ENCODE measurements around the gene ARL8A. TPM values are rescaled to one million over a fixed set of nuclear protein-coding genes. Genes with fewer than 3 reads are reported as not detected.

Gene ARL8A
- total and polyA plus RNA-seq, 10 of the 15 experiments (the other 5 are each of a cell fraction or from before 2014, with no cell fraction given), result 0.34 to 49.2 (median 15.4) TPM

DNA sequence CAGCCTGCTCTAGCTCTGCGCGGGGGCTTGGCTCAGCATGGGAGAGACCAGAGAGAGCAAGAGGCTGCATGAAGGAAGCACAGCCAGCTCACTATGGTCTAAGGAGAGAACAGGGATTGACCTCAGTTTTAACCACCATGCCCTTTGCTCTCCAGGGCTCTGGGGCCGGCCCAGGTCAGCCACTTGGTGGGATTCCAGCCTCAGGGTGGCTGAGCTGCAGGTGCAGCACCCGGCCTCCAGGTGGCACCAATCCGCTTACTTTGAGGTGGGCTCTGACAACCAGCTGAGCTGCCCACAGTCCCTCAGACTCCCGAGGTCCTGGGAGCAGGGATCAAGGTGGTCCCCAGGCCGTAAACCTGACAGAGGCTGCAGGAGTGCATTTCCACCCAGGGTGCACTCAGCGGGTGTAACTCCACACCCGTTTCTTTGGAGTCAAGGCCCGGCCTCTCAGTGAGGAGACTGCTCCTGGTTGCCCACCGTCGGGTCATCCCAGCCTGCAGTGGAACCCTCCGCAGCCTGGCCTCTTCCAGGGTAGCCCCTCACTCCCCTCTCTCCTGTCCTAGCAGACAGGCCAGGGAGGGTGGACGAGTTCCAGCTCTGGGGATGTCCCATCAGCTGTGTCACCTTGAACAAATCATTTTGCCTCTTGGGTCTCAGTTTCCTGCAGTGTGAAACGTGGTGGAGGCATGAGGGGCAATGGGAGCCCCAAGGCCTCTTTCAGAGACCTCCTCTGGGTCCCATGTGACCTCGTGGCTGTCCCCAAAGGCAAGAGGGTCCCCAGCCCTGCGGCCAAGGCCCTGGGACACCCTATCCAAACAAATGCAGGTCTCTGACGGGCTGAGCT is 48.5 kb upstream of the ARL8A start (continued):
- TF ChIP-seq, protein P1, sequence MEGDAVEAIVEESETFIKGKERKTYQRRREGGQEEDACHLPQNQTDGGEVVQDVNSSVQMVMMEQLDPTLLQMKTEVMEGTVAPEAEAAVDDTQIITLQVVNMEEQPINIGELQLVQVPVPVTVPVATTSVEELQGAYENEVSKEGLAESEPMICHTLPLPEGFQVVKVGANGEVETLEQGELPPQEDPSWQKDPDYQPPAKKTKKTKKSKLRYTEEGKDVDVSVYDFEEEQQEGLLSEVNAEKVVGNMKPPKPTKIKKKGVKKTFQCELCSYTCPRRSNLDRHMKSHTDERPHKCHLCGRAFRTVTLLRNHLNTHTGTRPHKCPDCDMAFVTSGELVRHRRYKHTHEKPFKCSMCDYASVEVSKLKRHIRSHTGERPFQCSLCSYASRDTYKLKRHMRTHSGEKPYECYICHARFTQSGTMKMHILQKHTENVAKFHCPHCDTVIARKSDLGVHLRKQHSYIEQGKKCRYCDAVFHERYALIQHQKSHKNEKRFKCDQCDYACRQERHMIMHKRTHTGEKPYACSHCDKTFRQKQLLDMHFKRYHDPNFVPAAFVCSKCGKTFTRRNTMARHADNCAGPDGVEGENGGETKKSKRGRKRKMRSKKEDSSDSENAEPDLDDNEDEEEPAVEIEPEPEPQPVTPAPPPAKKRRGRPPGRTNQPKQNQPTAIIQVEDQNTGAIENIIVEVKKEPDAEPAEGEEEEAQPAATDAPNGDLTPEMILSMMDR (IDR thresholded peaks at IDR 0.05 in 2 of 3, conservative IDR thresholded peaks at IDR 0.05 in 1 of 3; ENCODE audit: control insufficient read depth in 2 of 3, extremely low read depth in 1 of 3, insufficient read depth in 1 of 3, low read depth in 3 of 3, low read length in 3 of 3), result peak; percentile 81 to 95 (median 86)
- TF ChIP-seq CBFB (IDR thresholded peaks at IDR 0.05; ENCODE audit: low read depth), result no peak
- no peak for TF ChIP-seq JUNB (IDR thresholded peaks at IDR 0.05)
- no peak for TF ChIP-seq MEF2B (IDR thresholded peaks at IDR 0.05; ENCODE audit: partially characterized antibody, poor library complexity, severe bottlenecking)
- no peak for TF ChIP-seq TAF1 (IDR thresholded peaks at IDR 0.05; ENCODE audit: borderline replicate concordance, low read depth, low read length)
- TF ChIP-seq CHD1 (IDR thresholded peaks at IDR 0.05; ENCODE audit: low read depth, low read length), result no peak
- no peak for TF ChIP-seq CHD2 (IDR thresholded peaks at IDR 0.05; ENCODE audit: borderline replicate concordance, low read depth, low read length)
- TF ChIP-seq, protein P2, sequence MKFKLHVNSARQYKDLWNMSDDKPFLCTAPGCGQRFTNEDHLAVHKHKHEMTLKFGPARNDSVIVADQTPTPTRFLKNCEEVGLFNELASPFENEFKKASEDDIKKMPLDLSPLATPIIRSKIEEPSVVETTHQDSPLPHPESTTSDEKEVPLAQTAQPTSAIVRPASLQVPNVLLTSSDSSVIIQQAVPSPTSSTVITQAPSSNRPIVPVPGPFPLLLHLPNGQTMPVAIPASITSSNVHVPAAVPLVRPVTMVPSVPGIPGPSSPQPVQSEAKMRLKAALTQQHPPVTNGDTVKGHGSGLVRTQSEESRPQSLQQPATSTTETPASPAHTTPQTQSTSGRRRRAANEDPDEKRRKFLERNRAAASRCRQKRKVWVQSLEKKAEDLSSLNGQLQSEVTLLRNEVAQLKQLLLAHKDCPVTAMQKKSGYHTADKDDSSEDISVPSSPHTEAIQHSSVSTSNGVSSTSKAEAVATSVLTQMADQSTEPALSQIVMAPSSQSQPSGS (IDR thresholded peaks at IDR 0.05; ENCODE audit: low read length), result no peak
- TF ChIP-seq BHLHE40 (IDR thresholded peaks at IDR 0.05; ENCODE audit: borderline replicate concordance in 1 of 2, low read depth in 2 of 2, low read length in 1 of 2), result no peak
- TF ChIP-seq YY1 (IDR thresholded peaks at IDR 0.05; ENCODE audit: low read depth, low read length), result 0 out of 2 replicates have a peak, but pooled peaks have one; percentile 18
- no peak for TF ChIP-seq KAT2A (conservative IDR thresholded peaks at IDR 0.05; ENCODE audit: control insufficient read depth, low read depth, low read length)
- TF ChIP-seq, protein P3, sequence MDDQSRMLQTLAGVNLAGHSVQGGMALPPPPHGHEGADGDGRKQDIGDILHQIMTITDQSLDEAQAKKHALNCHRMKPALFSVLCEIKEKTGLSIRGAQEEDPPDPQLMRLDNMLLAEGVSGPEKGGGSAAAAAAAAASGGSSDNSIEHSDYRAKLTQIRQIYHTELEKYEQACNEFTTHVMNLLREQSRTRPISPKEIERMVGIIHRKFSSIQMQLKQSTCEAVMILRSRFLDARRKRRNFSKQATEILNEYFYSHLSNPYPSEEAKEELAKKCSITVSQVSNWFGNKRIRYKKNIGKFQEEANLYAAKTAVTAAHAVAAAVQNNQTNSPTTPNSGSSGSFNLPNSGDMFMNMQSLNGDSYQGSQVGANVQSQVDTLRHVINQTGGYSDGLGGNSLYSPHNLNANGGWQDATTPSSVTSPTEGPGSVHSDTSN (IDR thresholded peaks at IDR 0.05; ENCODE audit: insufficient replicate concordance, low read depth, low read length), result no peak
- TF ChIP-seq, protein P4, sequence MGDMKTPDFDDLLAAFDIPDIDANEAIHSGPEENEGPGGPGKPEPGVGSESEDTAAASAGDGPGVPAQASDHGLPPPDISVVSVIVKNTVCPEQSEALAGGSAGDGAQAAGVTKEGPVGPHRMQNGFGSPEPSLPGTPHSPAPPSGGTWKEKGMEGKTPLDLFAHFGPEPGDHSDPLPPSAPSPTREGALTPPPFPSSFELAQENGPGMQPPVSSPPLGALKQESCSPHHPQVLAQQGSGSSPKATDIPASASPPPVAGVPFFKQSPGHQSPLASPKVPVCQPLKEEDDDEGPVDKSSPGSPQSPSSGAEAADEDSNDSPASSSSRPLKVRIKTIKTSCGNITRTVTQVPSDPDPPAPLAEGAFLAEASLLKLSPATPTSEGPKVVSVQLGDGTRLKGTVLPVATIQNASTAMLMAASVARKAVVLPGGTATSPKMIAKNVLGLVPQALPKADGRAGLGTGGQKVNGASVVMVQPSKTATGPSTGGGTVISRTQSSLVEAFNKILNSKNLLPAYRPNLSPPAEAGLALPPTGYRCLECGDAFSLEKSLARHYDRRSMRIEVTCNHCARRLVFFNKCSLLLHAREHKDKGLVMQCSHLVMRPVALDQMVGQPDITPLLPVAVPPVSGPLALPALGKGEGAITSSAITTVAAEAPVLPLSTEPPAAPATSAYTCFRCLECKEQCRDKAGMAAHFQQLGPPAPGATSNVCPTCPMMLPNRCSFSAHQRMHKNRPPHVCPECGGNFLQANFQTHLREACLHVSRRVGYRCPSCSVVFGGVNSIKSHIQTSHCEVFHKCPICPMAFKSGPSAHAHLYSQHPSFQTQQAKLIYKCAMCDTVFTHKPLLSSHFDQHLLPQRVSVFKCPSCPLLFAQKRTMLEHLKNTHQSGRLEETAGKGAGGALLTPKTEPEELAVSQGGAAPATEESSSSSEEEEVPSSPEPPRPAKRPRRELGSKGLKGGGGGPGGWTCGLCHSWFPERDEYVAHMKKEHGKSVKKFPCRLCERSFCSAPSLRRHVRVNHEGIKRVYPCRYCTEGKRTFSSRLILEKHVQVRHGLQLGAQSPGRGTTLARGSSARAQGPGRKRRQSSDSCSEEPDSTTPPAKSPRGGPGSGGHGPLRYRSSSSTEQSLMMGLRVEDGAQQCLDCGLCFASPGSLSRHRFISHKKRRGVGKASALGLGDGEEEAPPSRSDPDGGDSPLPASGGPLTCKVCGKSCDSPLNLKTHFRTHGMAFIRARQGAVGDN (IDR thresholded peaks at IDR 0.05), result no peak

All from GM12878 (cell line).